ENCODE measurements around the gene EIF4EBP3.

- TF ChIP-seq CTCF (IDR thresholded peaks at IDR 0.05) = no peak
- no peak for TF ChIP-seq POLR2A (IDR thresholded peaks at IDR 0.05)
Observed at GRCh38 chr5:140588311-140589070, 41.0 kb downstream of the EIF4EBP3 start.

Measured in thyroid gland (tissue), 4 donors.